GM12878 (cell line): ENCODE data around the gene PSMD3. TPM values are rescaled to one million over a fixed set of nuclear protein-coding genes. Genes with fewer than 3 reads are reported as not detected.
A peak's percentile ranks its signal among the peaks of the same experiment; 100 is the strongest.

Experiments
- ATAC-seq: fragments of 200-7000 bp; cut with Tn5 transposase; 3 replicates; pipeline ENCODE4 v1.9.1; 2020; ENCODE audit warnings: mild to moderate bottlenecking, moderate library complexity
- BruUV-seq: library from RNA; stranded (reverse); fragments of 400-500 nt; replicated peaks from 2 replicates; lab custom pipeline; 2021; lab: Mats Ljungman, UMichigan
- CTCF ChIA-PET: fragments of 300-600 bp; sonication (Branson Sonifier 250); formaldehyde crosslinking; extraction: SDS; loops from one replicate; lab custom pipeline; 2021; ENCODE audit warnings: inconsistent platforms; lab: Yijun Ruan, JAX
- POLR2A ChIA-PET: fragments of 350-600 bp; formaldehyde crosslinking; extraction: SDS; loops from one replicate; lab custom pipeline; 2021; ENCODE audit warnings: inconsistent platforms; lab: Charles Lee
- RAD21 ChIA-PET: fragments of 300-600 bp; sonication (Branson Sonifier 250); formaldehyde crosslinking; loops from one replicate; lab custom pipeline; 2023; ENCODE audit warnings: antibody characterized with exemption; ENCODE audit not compliant: unreplicated experiment; lab: Charles Lee
- SMC1A ChIA-PET: fragments of 300-600 bp; sonication (Branson Sonifier 250); formaldehyde crosslinking; loops from one replicate; lab custom pipeline; 2023; ENCODE audit not compliant: unreplicated experiment, uncharacterized antibody; lab: Charles Lee
- DNase-seq: peaks from one replicate; pipeline ENCODE4 v3.0.0-alpha.2; 2011; ENCODE audit warnings: low read depth, low spot score
- FAIRE-seq: peaks from 3 replicates; lab custom pipeline; 2011; peaks lifted over from hg19 to GRCh38; lab: Jason Lieb, UNC
- H2AFZ ChIP-seq: 2 replicates; pipeline ENCODE4 v1.6.0; 2011; ENCODE audit warnings: low read depth, low read length, control low read depth; ENCODE audit not compliant: control insufficient read depth
- H3K27ac ChIP-seq: 2 replicates; pipeline ENCODE4 v1.5.1; 2011; ENCODE audit warnings: control low read depth; ENCODE audit not compliant: control insufficient read depth, insufficient read depth
- H3K27me3 ChIP-seq, 2 experiments: replicated peaks in 1 of 2; 2 replicates each; pipeline versions ENCODE4 v1.6.0 to v1.6.1; 2011; ENCODE audit warnings: low read length in 1 of 2; ENCODE audit not compliant: control insufficient read depth in 2 of 2, insufficient read depth in 2 of 2
- H3K36me3 ChIP-seq, 2 experiments: 2 replicates each; pipeline ENCODE4 v1.5.1; 2011; ENCODE audit warnings: low read length in 1 of 2; ENCODE audit not compliant: control insufficient read depth in 2 of 2, insufficient read depth in 2 of 2
- H3K4me1 ChIP-seq: 2 replicates; pipeline ENCODE4 v1.6.1; 2011; ENCODE audit warnings: mild to moderate bottlenecking, low read length, moderate library complexity, mixed read lengths; ENCODE audit not compliant: control insufficient read depth, insufficient read depth
- H3K4me2 ChIP-seq: 2 replicates; pipeline ENCODE4 v1.6.0; 2011; ENCODE audit warnings: control low read depth; ENCODE audit not compliant: control insufficient read depth, insufficient read depth
- H3K4me3 ChIP-seq: fragments of 200-600 bp; sonication (generic); 2 replicates; pipeline ENCODE4 v1.5.1; 2016
- H3K79me2 ChIP-seq: 2 replicates; pipeline ENCODE4 v1.6.0; 2011; ENCODE audit warnings: low read length; ENCODE audit not compliant: control insufficient read depth, insufficient read depth
- H3K9ac ChIP-seq: 2 replicates; pipeline ENCODE4 v1.8.0; 2011; ENCODE audit warnings: low read length, control low read depth, mixed read lengths; ENCODE audit not compliant: control insufficient read depth, insufficient read depth
- H3K9me3 ChIP-seq: replicated peaks from 3 replicates; pipeline ENCODE4 v1.5.1; 2011; ENCODE audit warnings: mild to moderate bottlenecking, low read length; ENCODE audit not compliant: control insufficient read depth, insufficient read depth
- H4K20me1 ChIP-seq: 2 replicates; pipeline ENCODE4 v1.6.0; 2011; ENCODE audit not compliant: control insufficient read depth, insufficient read depth
- BHLHE40 ChIP-seq, 2 experiments: fragments of 450-650 bp in 1 of 2; IDR thresholded peaks; 2 replicates each; pipeline ENCODE4 v1.6.1; 2011 to 2017; ENCODE audit warnings: low read depth in 2 of 2, borderline replicate concordance in 1 of 2, improper control_type of control experiment in 1 of 2, low read length in 1 of 2, mild to moderate bottlenecking in 1 of 2
- BMI1 ChIP-seq: fragments of 450-650 bp; IDR thresholded peaks from 2 replicates; pipeline ENCODE4 v1.6.1; 2016; ENCODE audit warnings: mild to moderate bottlenecking, moderate library complexity, borderline replicate concordance
- CBX3 ChIP-seq: fragments of 200-600 bp; sonication (generic); IDR thresholded peaks from 2 replicates; pipeline ENCODE4 v1.6.1; 2016; ENCODE audit warnings: low read depth, borderline replicate concordance
- CBX5 ChIP-seq: sonication (generic); IDR thresholded peaks from 2 replicates; pipeline ENCODE4 v1.6.1; 2016; ENCODE audit warnings: low read depth, moderate library complexity, mild to moderate bottlenecking, inconsistent platforms
- E4F1 ChIP-seq: fragments of 450-650 bp; IDR thresholded peaks from 2 replicates; pipeline ENCODE4 v1.6.1; 2018; ENCODE audit warnings: borderline replicate concordance, mild to moderate bottlenecking; ENCODE audit not compliant: partially characterized antibody
- ESRRA ChIP-seq: IDR thresholded peaks from 2 replicates; pipeline ENCODE4 v1.6.1; 2012; ENCODE audit warnings: mild to moderate bottlenecking, low read length, improper control_type of control experiment
- GATAD2B ChIP-seq: fragments of 450-650 bp; conservative IDR thresholded peaks from 2 replicates; pipeline ENCODE4 v1.6.1; 2017; ENCODE audit warnings: low read depth, mild to moderate bottlenecking, moderate library complexity
- HDAC2 ChIP-seq: fragments of 200-600 bp; sonication (generic); IDR thresholded peaks from 2 replicates; pipeline ENCODE4 v1.6.1; 2017
- KAT2A ChIP-seq: conservative IDR thresholded peaks from 2 replicates; pipeline ENCODE4 v1.6.1; 2011; ENCODE audit warnings: low read depth, low read length; ENCODE audit not compliant: control insufficient read depth
- NFIC ChIP-seq: IDR thresholded peaks from 2 replicates; pipeline ENCODE4 v1.6.1; 2012; ENCODE audit warnings: low read depth, mild to moderate bottlenecking, inconsistent platforms, low read length, moderate library complexity
- NFYA ChIP-seq: IDR thresholded peaks from 2 replicates; pipeline ENCODE4 v1.6.1; 2011; ENCODE audit warnings: low read depth, mild to moderate bottlenecking, low read length, improper control_type of control experiment, borderline replicate concordance
- NR2C2 ChIP-seq: IDR thresholded peaks from 2 replicates; pipeline ENCODE4 v1.6.1; 2011; ENCODE audit warnings: borderline replicate concordance, low read depth; ENCODE audit not compliant: control insufficient read depth, insufficient read length
- PML ChIP-seq: IDR thresholded peaks from 2 replicates; pipeline ENCODE4 v1.6.1; 2012; ENCODE audit warnings: low read length, inconsistent platforms
- POLR2A ChIP-seq: IDR thresholded peaks from 2 replicates; pipeline ENCODE4 v1.6.1; 2011; ENCODE audit warnings: low read depth, mild to moderate bottlenecking, low read length
- ZBED1 ChIP-seq: IDR thresholded peaks from 2 replicates; pipeline ENCODE4 v1.6.1; 2016; ENCODE audit warnings: borderline replicate concordance
- ZNF207 ChIP-seq: fragments of 450-650 bp; IDR thresholded peaks from 2 replicates; pipeline ENCODE4 v1.6.1; 2014; ENCODE audit warnings: antibody characterized with exemption, mild to moderate bottlenecking, borderline replicate concordance
- WGBS: methylation state at CpG from one replicate; pipeline ENCODE4 v1.1.6; 2016; ENCODE audit warnings: low lambda C conversion rate; ENCODE audit not compliant: insufficient replicate concordance, insufficient coverage; ENCODE audit errors: missing lambda C conversion rate; 5-methylcytosine and 5-hydroxymethylcytosine counted together
- in situ Hi-C: fragments of 300-500 bp; cut with MboI; formaldehyde crosslinking; loops from 9 replicates; pipeline ENCODE4 v1.14.3; 2018; ENCODE audit warnings: mixed read lengths
- intact Hi-C: fragments of 100-400 bp; cut with micrococcal nuclease; formaldehyde crosslinking; loops from one replicate; pipeline ENCODE4 v1.14.2; 2022; ENCODE audit not compliant: unreplicated experiment
- polyA plus RNA-seq, 11 experiments: library from polyadenylated mRNA; depleted of rRNA in 4 of 11; unstranded in 6 of 11; stranded (reverse) in 5 of 11; fragments of >200 nt; fragmentation: Nextera tagmentation in 4 of 11; fragmentation: Illumina TruSeq in 1 of 11; extraction: Ambion mirVana in 4 of 11; extraction: Trizol in 1 of 11; gene quantifications; 1 replicate in 1 of 11; 2 replicates in 10 of 11; pipeline versions ENCODE4 v1.2.1 to v1.2.3, GENCODE V29; 2011 to 2016; ENCODE audit warnings: inconsistent platforms in 2 of 11, missing spikeins in 2 of 11, low read depth in 1 of 11
- total RNA-seq, 4 experiments: library from RNA; depleted of rRNA in 3 of 4; stranded (reverse); fragments of >200 nt in 3 of 4; fragmentation: Illumina TruSeq in 1 of 4; extraction: Trizol in 1 of 4; gene quantifications; 2 replicates each; pipeline versions ENCODE4 v1.2.1 to v1.2.3, GENCODE V29; 2013 to 2021
- TF ChIP-seq, protein P1 (sequence below): IDR thresholded peaks from 2 replicates; pipeline ENCODE4 v1.6.1; 2011; ENCODE audit warnings: borderline replicate concordance, low read depth, mild to moderate bottlenecking, moderate library complexity, mixed read lengths, low read length; ENCODE audit not compliant: insufficient read depth; ENCODE audit errors: extremely low read length
- TF ChIP-seq, protein P2 (sequence below): fragments of 450-650 bp; IDR thresholded peaks from 2 replicates; pipeline ENCODE4 v1.6.1; 2017; ENCODE audit warnings: borderline replicate concordance

The PSMD3 gene
- total and polyA plus RNA-seq, 10 of the 15 experiments (the other 5 are each of a cell fraction or from before 2014, with no cell fraction given) = 2.2 to 192 (median 129) TPM

DNA sequence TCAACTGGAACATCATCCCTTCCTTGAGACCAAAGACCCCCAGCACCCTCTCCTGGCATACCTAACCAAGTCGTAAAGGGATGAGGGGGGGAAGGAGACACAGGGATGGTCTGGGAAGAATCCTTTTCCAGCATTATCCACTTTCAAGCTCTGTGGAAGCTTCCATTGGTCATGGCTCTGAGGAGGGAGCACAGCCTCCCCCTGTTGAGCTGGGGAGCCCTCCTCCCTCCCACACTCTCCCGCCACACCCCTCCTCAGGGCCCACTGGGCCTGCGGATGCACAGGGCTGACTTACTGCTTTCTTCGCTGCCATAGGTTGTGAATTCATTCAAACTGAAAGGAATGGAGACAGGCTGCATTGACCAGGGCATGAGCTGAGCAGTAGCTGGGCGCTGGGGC, 47.0 kb downstream of the PSMD3 start:
- H3K4me2 ChIP-seq = no peak overlapping the region
- no peak overlapping the region for H2AFZ ChIP-seq
- in situ Hi-C loops (no loop called here), intact Hi-C loops (loop anchor here (5.0 kb wide), 1 partner anchor 405 kb away; no protein-coding TSS in a partner anchor)
- ChIA-PET RAD21 (interaction anchor here (0.9 to 2.1 kb wide), 11 partner anchors 14 to 406 kb away, joined by 3 to 12 read pairs (median 5); no protein-coding TSS in a partner anchor), SMC1A (interaction anchor here (0.7 to 2.3 kb wide), 8 partner anchors 12 to 156 kb away, joined by 3 to 12 read pairs (median 4); partner anchors contain the start of gene CSF3), CTCF (interaction anchor here (0.6 to 3.1 kb wide), 29 partner anchors 9 to 483 kb away, joined by 3 to 31 read pairs (median 6); partner anchors contain the start of genes CSF3, MED24, THRA and WIPF2), POLR2A (interaction anchor here (1.2 kb wide), 1 partner anchor 13 kb away, joined by 4 read pairs; the partner anchor contains the start of gene CSF3)
- H3K4me1 ChIP-seq = no peaks in the 10 kb centered on the region
- ATAC-seq (peak; percentile 29; the same call in 2 of the 3 replicates), DNase-seq (no peak), FAIRE-seq (no peak)
- peaks cover 19 to 20% of the 10 kb centered on the region in 2 experiments; a peak in 3 of 4 replicates for H3K36me3 ChIP-seq
- WGBS = 43% methylated on average over 5 of the region's 5 CpGs
- no TSS peak for BruUV-seq
- no peak overlapping the region for H3K9ac ChIP-seq
- H4K20me1 ChIP-seq = no peaks in the 10 kb centered on the region
- no peaks in the 10 kb centered on the region for H3K27me3 ChIP-seq
- H3K79me2 ChIP-seq = no peaks in the 10 kb centered on the region
- no peak overlapping the region for H3K27ac ChIP-seq
- H3K4me3 ChIP-seq = no peak overlapping the region
- no peaks in the 10 kb centered on the region for H3K9me3 ChIP-seq
- no peak for TF ChIP-seq ZNF207
- TF ChIP-seq, protein P1, sequence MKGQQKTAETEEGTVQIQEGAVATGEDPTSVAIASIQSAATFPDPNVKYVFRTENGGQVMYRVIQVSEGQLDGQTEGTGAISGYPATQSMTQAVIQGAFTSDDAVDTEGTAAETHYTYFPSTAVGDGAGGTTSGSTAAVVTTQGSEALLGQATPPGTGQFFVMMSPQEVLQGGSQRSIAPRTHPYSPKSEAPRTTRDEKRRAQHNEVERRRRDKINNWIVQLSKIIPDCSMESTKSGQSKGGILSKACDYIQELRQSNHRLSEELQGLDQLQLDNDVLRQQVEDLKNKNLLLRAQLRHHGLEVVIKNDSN = no peak
- TF ChIP-seq CBX3 = no peak
- no peak for TF ChIP-seq E4F1
- TF ChIP-seq ZBED1 = no peak
- TF ChIP-seq NFYA = no peak
- TF ChIP-seq GATAD2B = no peak
- TF ChIP-seq NR2C2 = no peak
- TF ChIP-seq KAT2A = no peak
- no peak for TF ChIP-seq HDAC2
- no peak for TF ChIP-seq BMI1
- TF ChIP-seq PML = no peak
- TF ChIP-seq BHLHE40 (IDR thresholded peaks at IDR 0.05; ENCODE audit: borderline replicate concordance in 1 of 2, low read depth in 2 of 2, low read length in 1 of 2) = no peak
- no peak for TF ChIP-seq NFIC
- TF ChIP-seq CBX5 = no peak
- TF ChIP-seq, protein P2, sequence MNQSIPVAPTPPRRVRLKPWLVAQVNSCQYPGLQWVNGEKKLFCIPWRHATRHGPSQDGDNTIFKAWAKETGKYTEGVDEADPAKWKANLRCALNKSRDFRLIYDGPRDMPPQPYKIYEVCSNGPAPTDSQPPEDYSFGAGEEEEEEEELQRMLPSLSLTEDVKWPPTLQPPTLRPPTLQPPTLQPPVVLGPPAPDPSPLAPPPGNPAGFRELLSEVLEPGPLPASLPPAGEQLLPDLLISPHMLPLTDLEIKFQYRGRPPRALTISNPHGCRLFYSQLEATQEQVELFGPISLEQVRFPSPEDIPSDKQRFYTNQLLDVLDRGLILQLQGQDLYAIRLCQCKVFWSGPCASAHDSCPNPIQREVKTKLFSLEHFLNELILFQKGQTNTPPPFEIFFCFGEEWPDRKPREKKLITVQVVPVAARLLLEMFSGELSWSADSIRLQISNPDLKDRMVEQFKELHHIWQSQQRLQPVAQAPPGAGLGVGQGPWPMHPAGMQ = no peak
- no peak for TF ChIP-seq POLR2A
- TF ChIP-seq ESRRA = no peak
